Measurements from ENCODE around the gene GADL1.

The GADL1 gene

GRCh38 chr3:30724863-30725262 is 169.6 kb downstream of the GADL1 start:
- no peak for DNase-seq (ENCODE audit: low read depth, low spot score)

- no peak for DNase-seq (ENCODE audit: low read depth, low spot score)
Observed at GRCh38 chr3:30723211-30723610, 171.2 kb downstream of the GADL1 start.

GRCh38 chr3:30721314-30721634 is 173.2 kb downstream of the GADL1 start:
- DNase-seq (ENCODE audit: low read depth, low spot score) = no peak

GRCh38 chr3:30720586-30721313 is 173.7 kb downstream of the GADL1 start:
- DNase-seq (ENCODE audit: low read depth, low spot score) = peak; percentile 30

GRCh38 chr3:30719536-30719935 is 174.9 kb downstream of the GADL1 start:
- DNase-seq (ENCODE audit: low read depth, low spot score) = no peak

- no peak for DNase-seq (ENCODE audit: low read depth, low spot score)
Observed at GRCh38 chr3:30713885-30714503, 180.5 kb downstream of the GADL1 start.

GRCh38 chr3:30712991-30713390 is 181.5 kb downstream of the GADL1 start:
- DNase-seq (ENCODE audit: low read depth, low spot score) = no peak

GRCh38 chr3:30711867-30712266 is 182.6 kb downstream of the GADL1 start:
- DNase-seq (ENCODE audit: low read depth, low spot score) = no peak

- no peak for DNase-seq (ENCODE audit: low read depth, low spot score)
Observed at GRCh38 chr3:30711151-30711550, 183.3 kb downstream of the GADL1 start.

- DNase-seq (ENCODE audit: low read depth, low spot score) = no peak
Observed at GRCh38 chr3:30710017-30710416, 184.4 kb downstream of the GADL1 start.

GRCh38 chr3:30708472-30708871 is 186.0 kb downstream of the GADL1 start:
- DNase-seq (ENCODE audit: low read depth, low spot score) = no peak

GRCh38 chr3:30707825-30708224 is 186.6 kb downstream of the GADL1 start:
- no peak for DNase-seq (ENCODE audit: low read depth, low spot score)

GRCh38 chr3:30704931-30705890 is 189.2 kb downstream of the GADL1 start:
- DNase-seq (ENCODE audit: low read depth, low spot score) = no peak

- no peak for DNase-seq (ENCODE audit: low read depth, low spot score)
Observed at GRCh38 chr3:30702828-30703397, 191.5 kb downstream of the GADL1 start.

GRCh38 chr3:30702038-30702827 is 192.2 kb downstream of the GADL1 start:
- DNase-seq (ENCODE audit: low read depth, low spot score) = no peak

GRCh38 chr3:30700702-30701321 is 193.6 kb downstream of the GADL1 start:
- DNase-seq (ENCODE audit: low read depth, low spot score) = no peak

- no peak for DNase-seq (ENCODE audit: low read depth, low spot score)
Observed at GRCh38 chr3:30699927-30700326, 194.5 kb downstream of the GADL1 start.

GRCh38 chr3:30698549-30698948 is 195.9 kb downstream of the GADL1 start:
- no peak for DNase-seq (ENCODE audit: low read depth, low spot score)

GRCh38 chr3:30696896-30697295 is 197.6 kb downstream of the GADL1 start:
- no peak for DNase-seq (ENCODE audit: low read depth, low spot score)

- no peak for DNase-seq (ENCODE audit: low read depth, low spot score)
Observed at GRCh38 chr3:30696403-30696819, 198.1 kb downstream of the GADL1 start.
